ENCODE results near the gene STARD5.

Gene STARD5

DNA sequence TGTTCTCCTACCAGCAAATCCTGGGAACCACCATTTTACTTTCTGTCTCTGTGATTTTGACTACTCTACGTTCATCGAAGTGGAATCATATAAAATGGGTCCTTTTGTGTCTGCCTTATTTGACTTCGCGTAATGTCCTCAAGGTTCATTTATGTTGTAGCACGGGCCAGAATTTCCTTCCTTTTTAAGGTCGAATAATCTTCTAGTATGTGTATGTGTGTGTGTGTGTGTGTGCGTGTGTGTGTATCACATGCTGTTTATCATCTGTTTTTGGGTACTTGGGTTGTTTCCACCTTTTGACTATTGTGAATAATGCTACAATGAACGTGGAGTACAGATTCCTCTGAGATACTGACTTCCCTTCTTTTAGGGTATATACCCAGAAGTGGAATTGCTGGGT is 35.3 kb downstream of the STARD5 start:
- no peak for DNase-seq

DNA sequence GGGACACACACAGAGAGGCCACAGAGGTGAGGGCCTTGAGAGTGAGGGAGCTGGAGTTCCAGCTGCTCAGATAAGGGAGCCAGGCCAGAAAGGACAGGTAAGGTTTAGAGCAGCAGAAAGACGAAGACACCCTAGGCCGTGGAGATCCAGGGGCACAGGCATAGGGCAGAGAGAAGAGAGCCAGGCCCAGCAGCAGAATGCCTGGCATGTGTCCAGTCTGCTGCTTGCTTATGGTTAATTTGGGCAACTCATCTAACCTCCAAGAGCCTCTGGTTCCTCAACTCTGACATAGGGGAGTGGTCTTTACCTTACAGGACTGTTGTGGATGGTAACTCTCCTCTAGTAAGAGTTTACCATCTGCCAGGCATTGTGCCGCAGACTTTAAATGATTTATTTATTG is 35.9 kb downstream of the STARD5 start:
- DNase-seq: no peak

DNA sequence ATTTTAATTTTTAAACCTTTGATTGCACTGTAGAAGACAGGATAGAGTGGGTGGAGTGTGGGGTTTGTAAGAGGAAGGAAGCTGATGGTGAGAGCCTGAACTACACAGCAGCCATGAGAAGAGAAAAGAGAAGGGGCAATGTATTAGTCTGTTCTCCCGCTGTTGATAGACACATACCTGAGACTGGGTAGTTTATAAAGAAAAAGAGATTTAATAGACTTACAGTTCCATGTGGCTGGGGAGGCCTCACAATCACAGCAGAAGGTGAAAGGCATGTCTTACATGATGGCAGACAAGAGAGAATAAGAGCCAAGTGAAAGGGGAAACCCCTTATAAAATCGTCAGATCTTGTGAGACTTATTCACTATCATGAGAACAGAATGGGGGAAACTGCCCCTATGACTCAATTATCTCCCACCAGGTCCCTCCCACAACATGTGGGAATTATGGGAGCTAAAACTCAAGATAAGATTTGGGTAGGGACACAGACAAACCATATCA is 37.3 kb downstream of the STARD5 start:
- DNase-seq: no peak

DNA sequence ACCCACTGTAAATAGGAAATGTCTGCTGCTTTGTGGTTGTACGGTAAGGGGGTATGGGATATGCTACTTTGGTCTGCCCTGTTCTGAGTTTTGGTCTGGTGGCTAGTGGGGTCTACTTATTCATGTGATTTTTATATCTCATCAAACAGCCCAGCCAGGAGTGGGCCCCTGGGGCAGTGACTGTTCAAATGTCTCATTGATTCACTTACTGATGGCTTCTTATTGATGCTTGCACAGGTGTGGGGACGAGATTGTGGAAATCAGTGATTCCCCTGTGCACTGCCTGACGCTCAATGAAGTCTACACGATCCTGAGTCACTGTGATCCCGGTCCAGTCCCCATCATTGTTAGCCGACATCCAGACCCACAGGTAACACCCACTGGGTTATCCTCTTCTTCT is 38.5 kb downstream of the STARD5 start:
- no peak for DNase-seq

DNA sequence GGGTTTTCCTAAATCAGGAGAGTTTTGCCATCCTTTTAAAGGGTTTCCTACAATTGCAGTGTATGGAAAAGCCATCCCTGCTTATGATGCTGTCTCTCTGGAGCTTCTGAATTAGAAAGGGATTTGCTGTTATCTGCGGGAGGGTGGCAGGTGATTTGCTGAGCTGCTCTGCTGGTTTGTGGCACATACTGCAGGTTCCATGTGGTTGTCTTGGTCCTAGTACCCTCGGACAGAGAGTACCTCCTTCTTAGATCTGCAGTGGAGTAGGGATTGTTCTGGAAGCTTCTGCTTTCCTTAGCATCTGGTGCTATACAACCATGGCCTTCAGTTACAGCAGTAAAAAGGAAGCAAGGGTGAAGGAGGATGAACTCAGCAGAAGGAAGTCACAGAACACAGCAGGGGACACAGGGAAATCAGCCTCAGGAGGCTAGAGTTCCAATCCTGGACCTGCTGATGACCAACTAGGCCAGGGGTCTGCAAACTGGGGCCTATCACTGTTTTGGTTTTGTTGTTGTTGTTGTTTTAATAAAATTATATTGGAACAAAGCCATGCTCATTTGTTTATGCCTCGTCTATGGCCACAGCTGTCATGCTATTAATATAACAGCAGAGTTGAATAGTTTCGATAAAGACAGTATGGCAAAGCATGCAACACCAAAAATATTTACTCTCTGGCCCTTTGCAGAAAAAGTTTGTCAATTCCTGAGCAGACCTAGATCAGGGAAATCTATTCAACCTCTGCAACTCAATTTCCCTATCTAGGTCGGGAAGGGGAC is 39.5 kb downstream of the STARD5 start:
- no peak for DNase-seq

DNA sequence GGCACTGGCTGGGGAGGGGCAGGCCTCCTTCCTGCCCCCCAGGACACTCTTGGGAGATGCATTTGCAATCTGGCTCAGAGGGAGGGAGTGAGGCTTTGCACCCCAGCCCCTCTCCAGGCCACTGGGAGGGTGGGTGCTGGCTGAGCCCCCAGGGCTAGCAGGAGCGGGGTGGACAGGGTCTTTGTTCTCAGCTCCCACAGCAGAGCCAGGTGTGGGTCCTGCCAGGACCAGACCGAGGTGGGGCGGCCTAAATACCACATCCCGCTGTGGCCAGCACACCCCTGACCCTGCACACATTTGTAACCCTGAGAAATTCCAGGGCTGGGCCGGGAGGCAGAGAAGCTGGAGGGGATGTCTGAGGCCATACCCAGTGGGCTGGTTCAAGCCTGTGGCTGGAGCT is 41.0 kb downstream of the STARD5 start:
- no peak for DNase-seq

DNA sequence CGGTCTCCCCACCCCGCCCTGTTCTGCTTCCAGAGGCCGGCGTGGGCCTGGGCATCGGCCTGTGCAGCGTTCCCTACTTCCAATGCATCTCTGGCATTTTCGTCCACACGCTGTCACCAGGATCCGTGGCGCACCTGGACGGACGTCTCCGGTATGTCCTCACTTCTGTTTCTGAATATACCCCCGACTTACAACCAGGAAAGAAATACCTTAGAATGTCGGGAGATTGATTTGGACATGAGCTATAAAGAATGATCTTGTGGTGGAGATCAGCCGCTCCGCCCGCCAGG is 41.4 kb downstream of the STARD5 start:
- DNase-seq: no peak

DNA sequence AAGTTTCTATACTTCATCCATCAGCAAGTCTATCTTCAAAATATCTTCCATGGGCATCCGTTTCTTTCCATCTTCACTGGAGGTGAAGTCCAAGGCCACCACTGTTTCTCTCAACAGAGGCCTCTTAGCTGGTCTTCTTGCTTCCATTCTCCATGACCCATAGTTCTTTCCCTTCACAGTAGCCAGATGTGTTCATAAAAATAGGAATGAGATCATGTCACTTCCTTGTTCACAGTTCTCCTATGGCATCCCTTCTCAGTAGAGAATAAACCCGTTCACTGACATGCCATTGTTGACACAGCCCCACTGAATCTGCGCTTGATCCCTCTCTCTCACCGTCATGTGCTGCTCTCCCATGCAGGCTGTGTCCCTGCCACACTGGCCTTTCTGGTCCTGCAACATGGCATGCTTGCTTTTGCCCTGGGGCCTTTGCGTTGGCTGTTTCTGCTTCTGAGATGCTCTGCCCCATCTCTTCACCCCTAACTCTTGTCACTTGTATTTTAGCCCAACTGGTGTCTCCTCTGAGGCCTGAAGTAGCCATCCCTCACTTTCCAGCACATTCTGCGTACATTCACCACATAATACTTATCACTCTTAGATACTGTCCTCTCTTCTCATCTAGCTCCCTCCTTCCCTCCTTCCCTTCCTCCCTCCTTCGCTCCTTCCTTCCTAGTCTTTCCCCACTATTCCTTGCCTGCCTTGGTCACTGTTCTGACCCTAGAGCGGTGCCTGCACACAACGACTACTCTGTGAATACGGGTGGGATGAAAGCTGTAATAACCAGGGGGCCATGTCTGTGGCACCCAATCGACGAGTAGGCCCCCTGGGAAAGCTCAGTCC is 42.0 kb downstream of the STARD5 start:
- DNase-seq: no peak

DNA sequence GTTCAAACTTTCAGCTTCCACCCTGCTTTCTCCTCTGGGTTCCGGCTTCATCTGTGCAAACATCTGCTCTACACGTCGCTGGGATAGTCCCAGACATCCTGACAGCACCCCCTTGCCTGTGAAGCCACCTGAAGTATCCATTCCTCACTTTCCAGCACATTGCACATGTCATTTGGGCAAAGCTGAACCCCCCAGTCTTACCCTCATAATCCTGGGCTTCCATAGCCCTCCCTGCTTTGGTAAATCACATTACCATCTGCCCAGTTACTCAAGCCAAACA is 42.5 kb downstream of the STARD5 start:
- no peak for DNase-seq

DNA sequence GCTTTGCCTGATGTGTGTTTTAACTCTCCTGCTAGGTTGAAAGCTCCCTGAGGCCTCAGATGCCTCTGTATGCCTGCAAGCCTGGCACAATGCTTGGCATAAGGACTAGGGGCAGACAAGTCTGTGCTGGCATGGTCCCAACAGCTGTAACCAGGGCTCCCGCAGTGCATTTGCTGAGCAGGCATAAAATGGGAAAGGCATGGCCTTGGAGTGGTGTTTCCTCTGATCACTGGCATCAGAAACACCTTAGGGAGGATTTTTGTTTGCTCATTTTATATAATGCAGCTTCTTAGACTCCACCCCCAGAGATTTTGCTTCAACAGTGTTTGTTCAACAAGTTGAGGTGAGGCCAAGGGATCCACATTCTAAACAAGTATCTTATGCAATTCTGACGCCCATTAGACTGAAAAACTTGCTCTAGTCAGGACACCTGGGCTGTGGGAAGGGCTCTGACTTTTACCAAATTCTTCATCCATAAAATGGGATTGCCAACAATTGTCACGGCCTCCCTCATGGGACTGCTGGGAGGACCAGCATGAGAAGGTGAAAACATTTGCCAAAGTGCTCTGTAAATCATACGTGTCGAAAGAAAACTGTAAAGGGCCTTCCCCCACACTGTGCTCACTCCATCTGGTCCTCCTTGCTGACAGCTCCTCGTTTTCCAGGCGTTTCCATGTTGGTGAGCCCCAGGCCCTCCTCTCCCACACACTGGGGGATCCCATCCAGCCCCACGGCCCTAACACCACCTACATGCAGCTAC is 43.1 kb downstream of the STARD5 start:
- DNase-seq: no peak

DNA sequence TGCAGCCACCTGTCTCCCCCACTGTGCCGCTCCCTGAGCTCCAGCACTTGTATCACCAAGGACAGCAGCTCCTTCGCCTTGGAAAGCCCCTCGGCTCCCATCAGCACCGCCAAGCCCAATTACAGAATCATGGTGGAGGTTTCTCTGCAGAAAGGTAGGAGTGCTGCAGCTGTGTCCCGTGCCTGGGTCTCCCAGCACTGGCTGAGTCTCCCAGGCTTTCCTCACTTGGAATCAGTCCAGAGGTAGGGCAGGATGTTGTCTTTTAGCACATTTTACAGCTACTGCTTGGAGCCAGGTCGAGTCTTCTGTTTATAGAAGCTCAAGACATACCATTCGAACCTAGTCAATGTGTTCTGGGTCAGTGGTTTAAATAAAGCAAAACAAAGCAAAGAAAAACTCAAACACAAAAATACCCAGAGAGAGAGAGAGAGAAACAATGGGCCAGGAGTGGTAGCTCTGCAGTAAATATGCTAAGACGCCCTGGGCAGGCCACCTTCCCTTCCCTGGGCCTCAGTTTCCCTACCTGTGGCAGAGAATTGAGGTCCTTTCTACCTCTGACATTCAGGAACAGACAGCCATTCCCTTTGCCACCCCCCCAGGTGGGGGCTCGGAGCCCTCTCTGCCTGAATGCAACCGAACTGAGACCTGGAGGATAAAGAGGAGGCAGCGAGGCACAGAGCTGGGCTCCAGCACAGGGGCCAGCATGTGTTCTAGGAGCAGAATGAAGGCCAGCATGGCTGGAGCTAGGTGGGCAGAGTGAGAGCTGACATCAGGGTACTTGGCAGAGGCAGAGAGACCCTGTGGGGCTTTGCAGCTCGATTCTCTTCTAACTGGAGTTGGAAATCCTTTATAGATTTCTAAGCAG is 44.1 kb downstream of the STARD5 start:
- no peak for DNase-seq

DNA sequence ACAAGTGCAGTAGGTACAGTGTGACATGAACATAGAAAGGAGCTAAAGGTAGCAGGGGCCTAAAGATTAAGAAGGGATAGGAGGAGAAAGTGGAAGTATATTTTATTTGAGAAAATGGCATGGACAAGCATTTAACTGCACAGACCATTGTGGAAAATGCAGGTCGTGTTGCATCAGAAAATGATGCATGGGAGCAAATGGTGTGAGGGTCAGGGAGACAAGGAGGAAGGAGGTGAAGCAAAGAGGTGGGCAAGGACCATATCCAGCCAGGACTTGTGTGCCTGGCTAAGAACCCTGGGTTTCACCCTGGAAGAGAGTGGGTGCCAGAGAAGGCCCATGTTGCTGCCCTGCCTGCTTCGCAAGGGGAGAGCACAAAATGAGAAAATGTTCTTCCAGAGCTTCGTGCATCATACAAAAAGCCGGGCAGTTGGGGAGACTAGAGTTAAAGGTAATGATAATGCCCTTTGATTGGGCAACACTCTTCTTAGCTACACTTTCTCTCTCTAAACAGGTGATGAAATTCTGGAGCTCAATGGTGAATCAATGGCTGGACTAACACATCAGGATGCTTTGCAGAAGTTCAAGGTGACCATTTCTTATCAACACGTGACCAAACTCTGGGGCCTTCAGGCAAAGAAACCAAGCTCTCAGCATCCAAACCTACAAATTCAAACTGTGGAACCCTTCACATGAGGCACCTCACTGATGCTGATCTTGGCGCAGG is 45.5 kb downstream of the STARD5 start:
- no peak for DNase-seq

DNA sequence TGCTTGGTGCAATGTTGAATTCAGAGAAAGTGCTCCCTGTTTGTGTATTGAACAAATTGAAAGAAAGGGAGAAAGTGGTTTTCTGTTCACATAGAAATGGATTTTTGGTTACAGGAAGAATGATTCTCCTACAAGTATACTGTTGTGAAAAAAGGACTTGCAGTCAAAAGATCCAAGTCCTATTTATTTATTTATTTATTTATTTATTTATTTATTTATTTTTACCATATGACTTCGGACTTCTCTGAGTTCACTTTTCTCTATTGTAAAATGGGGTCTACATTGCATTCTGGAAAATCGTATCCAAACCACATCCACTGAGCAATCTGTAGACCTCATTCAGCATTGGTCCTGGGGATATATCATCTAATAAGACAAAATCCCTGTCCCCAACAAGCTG is 46.1 kb downstream of the STARD5 start:
- no peak for DNase-seq

DNA sequence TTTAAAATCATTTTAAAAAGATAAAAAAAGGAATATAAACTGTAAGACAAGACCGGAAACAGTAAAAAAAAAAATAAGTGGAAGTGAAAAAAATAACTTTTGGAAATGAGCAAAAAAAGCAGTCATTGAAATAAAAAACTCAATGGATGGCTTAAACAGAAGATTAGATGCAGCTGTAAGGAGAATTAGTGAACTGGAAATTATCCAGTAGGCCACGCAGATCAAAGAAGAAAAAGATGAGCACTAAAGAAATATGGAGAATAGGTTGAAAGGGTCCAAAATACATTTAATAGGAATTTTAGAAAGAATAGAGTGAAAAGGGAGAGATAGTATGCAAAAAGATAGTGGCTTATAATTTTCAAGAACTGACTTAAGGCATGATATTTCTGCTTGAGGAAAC is 47.0 kb downstream of the STARD5 start:
- DNase-seq: no peak

DNA sequence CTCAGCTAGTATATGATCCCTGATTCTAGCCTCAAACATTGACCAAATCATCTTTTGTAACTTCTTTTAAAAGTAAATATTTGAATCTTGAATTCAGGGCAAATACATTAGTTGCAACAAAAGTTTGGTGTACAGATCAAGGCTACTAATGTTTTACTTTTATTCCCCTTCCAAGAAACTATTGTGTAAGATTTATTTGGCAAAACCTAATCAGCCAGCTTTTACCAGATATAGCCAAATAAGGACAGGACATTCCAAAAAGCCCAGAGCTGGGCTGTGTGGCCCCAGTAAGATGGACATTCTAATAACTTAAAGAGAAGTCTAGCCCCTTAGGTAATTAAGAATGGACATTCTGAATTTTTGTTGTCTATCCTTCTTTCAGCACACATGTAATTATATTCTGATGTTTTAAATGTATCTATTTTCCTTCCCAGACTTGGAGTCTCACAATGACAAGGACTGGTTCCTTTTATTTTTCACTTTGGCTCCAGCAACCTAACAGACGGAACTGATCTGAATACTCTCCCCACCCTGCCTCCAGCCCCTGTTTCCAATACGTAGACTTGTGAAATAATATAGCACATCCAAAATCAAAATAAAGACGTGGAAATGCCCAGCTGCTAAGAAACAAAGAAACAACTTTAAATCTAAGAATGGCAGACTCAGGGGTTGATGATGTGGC is 48.1 kb downstream of the STARD5 start:
- no peak for DNase-seq

DNA sequence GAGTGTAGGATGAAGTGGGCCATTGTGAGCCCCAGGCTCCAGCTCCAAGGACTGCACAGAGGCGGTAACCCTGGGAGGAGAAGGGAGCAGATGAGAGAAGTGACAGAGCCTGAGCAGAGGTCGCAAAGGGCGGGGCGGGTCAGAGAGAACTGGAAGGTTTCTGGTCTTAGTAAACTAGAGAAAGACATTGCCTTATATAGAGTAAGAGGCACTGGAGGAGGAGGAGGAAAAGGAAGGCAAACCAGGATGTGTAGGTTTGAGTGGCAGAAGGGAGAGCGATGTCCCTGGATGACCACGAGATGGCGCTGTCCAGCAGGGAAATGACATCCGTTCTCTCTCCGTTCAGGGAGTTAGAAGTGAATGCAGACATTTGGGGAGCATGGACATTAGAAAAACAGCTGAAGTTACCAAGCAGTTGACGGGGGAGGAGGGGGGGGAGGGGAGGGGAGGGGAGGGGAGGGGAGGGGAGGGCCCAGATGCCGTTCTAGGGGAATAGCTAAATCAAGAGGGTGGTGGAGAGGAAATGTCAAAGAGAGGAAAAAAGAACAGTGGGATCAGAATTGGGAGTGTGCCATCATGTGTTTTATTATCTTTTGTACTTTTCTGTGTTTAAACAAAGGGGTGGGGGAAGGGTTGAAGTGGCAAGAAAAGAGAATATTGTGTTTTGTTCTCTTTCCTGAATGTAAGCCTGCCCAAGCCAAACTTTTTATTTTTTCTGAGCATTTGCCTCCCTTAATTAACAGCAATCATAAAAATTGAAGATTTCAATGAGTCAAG is 48.8 kb downstream of the STARD5 start:
- DNase-seq: peak; percentile 52

DNA sequence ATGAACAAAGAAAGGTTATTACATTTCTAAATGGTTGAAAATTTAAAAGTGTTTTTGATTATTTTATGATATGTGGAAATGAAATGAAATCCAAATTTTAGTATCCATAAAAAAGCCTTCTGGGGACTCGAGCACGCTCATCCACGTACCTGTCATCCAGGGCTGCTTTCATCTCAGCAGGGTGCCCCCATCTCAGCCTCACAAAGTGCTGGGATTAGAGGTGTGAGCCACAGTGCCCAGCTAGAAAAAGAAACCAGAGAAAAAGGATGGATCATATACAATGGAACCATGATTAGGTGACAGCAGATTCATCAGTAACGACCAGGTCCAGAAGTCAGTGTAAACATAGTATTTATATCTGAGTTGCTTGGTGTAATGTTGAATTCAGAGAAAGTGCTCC is 49.7 kb downstream of the STARD5 start:
- no peak for DNase-seq

DNA sequence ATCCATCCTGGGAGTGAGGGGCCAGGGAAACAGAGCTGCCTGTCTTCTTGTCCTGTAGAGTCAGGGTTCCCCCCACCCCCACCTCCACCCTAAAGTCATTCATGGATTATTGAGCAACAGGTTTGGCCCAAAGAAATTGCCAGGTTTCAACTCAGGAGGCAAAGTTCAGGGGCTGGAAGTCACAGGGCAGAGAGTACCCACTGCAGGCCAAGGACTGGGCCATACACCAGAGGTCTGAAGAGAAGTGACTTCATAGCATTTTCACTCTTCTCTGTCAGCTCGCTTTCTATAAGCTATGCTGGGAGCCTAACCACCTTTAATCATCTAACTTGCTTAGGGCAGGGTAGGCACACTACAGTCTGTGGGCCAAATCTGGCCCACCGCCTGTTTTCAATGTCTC is 50.1 kb downstream of the STARD5 start:
- DNase-seq: no peak

DNA sequence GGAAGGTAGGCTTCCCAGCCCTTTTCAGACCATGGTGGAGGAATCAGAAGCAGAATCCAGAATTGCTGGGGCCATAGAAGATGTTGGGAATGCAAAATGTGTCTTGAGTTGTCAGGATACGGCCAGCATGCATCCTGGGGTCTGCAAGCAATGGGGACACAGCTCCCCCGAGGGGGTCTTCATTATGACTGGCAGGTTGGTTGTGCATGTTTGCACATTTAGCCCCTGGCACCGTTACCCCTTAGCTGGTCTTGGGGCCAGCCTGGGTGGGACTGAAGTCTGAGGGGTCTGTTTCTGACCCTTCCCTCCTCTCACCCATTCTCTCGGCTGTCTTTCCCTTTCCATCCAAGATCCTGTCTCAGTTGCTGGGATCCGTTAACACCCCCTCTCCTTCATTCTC is 50.7 kb downstream of the STARD5 start:
- no peak for DNase-seq

DNA sequence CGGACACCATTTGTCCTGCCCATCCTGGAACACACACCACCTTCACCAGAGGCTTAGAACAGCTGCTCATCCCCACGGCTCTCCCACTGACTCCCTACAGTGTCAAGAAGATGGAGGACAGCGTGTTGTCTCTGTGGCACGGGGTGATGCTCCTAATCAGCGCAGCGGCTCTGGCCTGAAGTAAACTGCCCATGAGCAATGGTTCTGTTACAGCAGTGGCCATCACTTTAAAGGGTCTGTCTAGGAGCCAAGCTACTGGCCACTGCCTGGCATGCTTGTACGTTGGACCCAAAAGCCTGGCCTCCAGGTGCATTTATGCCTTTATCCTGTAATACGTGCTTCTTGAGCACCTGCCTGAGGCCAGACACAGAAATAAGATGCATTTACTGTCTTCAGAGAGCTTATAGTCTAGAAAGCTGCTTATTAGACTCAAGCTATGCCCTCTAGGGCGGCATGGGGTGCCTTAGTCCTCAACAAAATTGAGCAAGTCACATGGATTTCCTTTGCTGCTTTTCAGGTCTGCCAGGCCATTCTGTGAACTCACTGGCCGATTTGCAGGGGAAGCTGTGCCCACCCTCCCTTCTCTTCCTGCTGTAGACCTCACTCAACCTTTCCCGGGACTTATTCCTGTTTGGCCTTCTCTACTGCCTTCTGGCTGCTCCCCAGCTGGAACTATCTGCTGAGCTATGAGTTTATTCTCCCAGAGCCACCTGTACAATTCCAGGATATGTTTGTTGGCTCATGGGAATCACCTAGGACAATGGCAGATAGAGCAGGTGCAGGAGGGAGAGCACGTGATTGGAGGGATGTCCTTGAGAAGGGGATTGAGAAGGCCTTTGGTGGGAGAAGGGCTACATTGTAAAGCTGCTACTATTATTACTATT is 51.9 kb downstream of the STARD5 start:
- DNase-seq: no peak

Measured in amniotic stem cell (primary cell).